Measurements from ENCODE around the gene POLR3B.
"Not testable (repeated sequence)": the region's sequence is repeated elsewhere in the genome, so short reads cannot be mapped to it uniquely, and the experiment has no call there.

The POLR3B gene

DNA sequence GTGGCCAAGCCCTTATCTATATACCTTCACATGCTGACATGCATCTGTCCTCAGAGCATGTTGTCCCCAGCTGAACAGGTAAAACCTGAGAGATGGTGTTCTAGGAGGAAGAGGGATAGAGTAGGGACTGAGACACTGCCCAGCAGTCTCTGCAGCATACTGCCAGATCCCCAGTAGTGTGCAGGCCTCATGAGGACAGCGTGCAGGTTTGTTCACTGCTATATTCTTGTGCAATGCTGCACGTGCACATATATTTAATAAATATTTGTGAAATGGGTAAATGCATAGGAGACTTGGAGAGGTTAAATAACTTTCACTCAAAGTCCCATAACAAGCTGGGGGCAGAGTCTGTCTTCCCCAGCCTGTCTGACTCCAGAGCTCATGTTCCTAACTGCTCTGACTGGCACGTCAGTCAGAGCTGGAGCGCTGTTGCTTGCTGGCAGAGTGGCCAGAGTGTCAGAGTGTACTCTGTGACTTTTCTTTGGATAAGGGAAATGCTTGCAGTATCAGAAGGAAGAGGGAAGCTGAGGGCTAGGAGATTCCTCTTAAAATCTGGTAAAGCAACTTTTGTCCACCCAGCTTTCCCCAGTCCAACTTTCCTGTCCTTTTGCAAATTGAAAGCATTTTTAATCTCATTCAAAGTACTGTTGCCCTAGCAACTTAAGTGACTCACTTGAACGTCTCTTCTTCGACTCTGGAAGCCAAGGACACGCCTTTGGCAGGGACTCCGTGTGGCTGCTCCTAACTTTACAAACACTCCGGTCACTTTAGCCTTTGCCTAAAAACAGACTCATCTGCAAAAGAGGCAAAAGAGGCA is 14.9 kb upstream of the POLR3B start:
- no peak for DNase-seq (ENCODE audit: low read depth in 2 of 2)

GRCh38 chr12:106343214-106343528 is 14.4 kb upstream of the POLR3B start:
- DNase-seq (ENCODE audit: low read depth in 2 of 2), result no peak

GRCh38 chr12:106344131-106344530 is 13.4 kb upstream of the POLR3B start:
- DNase-seq (ENCODE audit: low read depth in 2 of 2), result no peak

DNA sequence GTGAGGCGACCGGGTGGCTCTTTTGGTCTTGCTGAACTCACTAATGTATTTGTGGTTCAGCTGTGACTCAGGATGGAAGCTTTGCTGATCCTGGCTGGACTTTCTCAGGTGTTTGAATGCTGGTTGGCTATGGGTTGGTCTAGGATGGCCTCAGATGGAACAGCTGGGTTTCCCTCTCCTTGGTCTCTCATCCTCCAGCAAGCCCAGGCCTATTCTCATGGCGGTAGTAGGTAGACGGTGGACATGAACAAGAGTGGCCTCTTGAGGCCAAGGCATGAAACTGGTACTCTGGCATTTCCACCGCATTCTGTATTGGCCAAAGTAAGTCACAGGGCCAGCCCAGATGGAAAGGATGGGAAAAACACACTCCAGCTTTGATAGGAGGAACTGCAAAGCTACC is 11.8 kb upstream of the POLR3B start:
- no peak for DNase-seq (ENCODE audit: low read depth in 2 of 2)

DNA sequence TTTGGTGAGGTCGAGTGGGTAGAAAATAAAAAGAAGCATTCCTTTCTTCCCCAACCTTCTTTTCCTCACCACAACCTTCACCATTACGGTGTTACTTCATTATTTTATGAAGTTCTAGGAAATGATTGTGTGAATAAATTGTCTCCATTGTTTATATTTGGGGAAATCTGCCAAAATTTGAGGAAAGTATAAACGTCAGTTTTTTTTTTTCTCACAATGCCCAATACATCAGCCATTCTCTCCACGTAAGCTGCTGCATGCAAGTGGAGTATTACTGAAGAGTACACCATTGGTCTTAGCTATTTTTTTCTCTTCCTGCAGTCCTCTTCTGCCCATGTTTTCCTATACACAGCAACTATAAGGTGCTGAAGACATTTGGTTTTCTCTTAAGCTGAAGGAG is 9.1 kb upstream of the POLR3B start:
- DNase-seq (ENCODE audit: low read depth in 2 of 2), result no peak

DNA sequence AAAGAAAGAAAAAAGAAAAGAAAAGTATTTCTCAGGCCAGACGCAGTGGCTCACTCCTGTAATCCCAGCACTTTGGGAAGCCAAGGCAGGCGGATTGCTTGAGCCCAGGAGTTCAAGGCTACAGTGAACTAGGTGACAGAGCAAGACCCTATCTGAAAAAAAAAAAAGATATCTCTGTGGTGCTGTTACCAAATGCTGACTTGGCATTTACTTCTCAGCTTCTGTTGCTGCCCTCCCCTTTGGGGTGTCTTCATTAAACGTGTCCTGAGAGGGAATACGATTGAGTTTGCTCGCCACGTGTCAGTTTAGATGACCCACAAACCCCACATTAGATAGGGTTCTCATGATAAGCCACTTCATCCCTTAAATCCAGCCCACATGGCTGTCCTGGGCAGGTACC is 4.4 kb upstream of the POLR3B start:
- no peak for DNase-seq (ENCODE audit: low read depth in 2 of 2)

DNA sequence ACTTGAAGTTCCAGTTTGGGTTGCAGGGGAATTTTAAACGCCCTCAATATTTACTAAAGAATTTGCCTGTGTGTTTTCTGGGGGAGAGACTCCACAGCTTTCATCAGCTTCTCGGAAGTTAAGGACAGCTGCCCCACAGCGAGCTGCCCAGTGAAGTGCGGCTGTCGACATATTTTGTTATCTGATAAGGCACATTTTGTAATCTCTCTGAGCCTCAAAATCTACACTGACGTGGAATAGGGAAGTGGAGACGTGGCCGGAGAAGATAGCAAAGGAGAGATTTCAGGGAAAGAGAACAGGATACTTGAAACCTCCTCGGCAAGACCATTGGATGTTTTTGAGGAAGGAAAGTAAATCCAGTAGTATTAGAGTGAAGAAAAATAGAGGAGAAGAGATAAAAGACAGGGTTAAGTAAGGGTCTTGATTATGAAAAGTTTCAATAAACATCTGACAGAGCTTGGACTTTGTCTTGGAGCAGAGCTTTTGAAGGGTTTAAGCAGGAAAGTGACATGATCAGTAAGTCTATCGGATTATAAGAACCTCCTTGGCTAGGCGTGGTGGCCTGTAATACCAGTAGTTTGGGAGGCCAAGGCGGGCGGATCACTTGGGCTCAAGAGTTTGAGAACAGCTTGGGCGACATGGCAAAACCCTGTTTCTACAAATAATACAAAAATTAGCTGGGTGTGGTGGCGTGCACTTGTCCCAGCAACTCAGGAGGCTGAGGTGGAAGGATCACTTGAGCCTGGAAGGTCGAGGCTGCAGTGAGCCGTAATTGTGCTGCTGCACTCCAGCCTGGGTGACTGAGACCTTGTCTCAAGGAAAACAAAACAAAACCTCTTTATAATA is 1.1 kb downstream of the POLR3B start:
- no peak for DNase-seq (ENCODE audit: low read depth in 2 of 2)

DNA sequence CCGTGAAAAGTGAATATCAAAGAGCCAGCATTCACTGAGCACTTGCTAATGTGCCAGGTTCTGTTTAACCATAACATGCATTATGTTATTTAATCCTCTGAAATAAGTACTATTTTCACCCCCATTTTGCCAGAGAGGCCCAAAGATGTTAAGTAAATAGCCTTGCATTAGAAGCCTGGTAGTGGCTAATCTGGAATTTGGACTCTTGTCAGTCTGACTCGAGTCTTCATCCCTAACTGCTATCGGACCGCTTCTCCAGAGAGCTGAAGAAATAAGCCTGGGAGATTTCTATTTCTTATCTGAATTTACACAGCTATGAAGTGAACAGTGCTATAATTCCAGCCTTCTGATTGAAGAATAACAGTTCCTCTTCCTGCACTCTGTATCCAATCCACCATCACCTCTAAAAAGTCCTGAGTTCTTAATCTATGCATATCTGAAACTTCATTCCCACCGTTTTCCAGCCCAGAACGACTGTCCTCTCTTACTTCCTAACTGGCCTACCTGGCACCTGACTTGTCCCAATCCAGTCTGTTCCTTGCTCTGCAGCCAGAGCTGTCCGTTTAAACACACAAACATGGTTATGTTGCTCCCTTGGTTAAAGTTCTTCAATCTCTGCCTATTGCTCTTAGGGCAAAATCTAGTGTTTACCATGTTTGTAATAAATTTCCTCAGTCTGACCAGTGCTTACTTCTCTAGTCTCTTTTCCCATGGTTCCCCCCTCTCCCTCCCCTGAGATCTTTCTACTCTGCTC is 2.3 kb downstream of the POLR3B start:
- no peak for DNase-seq (ENCODE audit: low read depth in 2 of 2)

DNA sequence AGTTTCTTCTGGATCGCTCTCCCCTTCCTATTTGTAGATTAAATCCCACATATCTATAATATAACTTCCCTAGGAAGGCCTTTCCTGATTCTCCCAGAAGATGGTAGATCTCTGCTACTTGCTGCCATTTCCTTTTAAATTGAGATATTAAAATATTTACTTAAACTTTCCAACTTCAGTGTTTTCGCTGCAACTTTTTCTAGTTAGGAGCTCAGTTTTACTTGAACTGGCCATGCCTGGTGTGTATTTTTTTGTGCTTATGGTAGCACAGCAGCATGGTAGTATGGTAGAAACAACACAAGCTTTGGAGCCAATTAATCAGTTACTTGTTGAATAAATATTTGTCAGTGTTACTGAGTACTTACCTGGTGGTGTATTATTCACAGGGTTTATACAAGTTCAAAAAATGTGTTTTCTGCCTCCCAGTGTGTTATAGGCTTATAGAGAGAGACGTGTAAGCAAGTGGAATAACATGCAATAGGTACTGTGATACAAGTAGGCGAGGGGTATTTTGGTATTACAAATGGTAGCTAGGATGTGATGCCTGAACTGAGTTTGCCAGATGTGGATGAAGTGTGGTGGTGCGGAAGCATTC is 2.9 kb downstream of the POLR3B start:
- no peak for DNase-seq (ENCODE audit: low read depth in 2 of 2)

DNA sequence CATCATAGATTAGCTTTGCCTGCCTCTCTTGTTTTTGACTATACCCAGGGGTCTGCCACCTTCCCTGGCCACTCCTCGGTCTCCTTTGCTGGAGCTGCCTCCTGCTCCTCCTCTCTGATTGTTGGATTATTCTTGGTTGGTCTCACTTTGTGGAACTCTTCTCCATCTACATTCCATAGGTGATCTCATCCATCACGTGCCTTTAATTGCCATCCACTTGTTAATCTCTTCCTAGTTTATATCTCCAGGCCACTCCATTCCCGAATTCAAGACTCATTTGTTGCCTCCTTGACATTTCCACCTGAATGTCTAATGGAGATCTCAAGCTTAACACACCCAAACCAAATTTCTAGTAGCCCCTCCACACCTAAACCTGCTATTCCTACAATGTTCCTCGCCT is 5.4 kb downstream of the POLR3B start:
- no peak for DNase-seq (ENCODE audit: low read depth in 2 of 2)

GRCh38 chr12:106364261-106364660 is 6.7 kb downstream of the POLR3B start:
- DNase-seq (ENCODE audit: low read depth in 2 of 2), result no peak

- DNase-seq (ENCODE audit: low read depth in 2 of 2), result no peak
Observed at GRCh38 chr12:106369624-106370346, 12.2 kb downstream of the POLR3B start.

- DNase-seq (ENCODE audit: low read depth in 2 of 2), result no peak
Observed at GRCh38 chr12:106378788-106379187, 21.2 kb downstream of the POLR3B start.

GRCh38 chr12:106380954-106381353 is 23.4 kb downstream of the POLR3B start:
- no peak for DNase-seq (ENCODE audit: low read depth in 2 of 2)

DNA sequence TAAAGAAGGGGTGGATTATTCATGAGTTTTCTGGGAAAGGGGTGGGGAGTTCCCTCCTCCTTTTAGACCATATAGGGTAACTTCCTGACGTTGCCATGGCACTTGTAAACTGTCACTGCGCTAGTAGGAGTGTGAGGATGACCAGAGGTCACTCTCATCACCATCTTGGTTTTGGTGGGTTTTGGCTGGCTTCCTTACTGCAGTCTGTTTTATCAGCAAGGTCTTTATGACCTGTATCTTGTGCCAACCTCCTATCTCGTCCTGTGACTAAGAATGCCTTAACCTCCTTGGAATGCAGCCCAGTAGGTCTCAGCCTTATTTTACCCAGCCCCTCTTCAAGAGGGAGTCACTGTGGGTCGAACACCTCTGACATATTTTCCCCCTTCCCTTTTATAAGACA is 24.3 kb downstream of the POLR3B start:
- DNase-seq (ENCODE audit: low read depth in 2 of 2), result not testable (repeated sequence)

DNA sequence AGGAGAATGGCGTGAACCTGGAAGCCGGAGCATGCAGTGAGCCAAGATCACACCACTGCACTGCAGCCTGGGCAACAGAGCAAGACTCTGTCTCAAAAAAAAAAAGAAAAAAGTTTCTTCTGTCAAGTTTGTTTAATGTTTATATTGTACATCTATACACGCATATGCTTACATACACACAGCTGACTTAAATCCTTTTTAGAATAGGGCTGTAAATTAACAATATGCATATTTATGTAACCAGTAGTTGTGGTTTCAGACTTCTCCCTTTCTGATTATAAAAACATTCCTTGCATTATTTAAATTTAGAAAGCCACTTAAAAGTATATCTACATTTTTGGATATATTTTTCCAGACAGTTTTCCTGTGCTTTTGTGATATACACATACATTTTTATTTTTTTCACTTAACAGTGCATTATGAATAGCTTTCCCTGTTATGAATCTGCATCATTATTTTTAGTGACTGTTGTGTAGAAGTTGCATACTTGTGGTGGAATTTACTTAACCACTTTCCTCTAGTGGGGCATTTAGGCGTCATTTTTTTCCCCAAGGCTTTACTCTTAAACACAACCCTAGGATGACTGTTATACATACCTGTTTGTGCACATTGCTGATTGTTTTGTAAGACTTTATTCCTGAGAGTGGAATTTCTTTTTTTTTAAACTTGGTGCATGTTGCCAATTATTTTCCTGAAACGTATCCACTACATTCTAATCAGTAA is 29.4 kb downstream of the POLR3B start:
- DNase-seq (ENCODE audit: low read depth in 2 of 2), result no peak

DNA sequence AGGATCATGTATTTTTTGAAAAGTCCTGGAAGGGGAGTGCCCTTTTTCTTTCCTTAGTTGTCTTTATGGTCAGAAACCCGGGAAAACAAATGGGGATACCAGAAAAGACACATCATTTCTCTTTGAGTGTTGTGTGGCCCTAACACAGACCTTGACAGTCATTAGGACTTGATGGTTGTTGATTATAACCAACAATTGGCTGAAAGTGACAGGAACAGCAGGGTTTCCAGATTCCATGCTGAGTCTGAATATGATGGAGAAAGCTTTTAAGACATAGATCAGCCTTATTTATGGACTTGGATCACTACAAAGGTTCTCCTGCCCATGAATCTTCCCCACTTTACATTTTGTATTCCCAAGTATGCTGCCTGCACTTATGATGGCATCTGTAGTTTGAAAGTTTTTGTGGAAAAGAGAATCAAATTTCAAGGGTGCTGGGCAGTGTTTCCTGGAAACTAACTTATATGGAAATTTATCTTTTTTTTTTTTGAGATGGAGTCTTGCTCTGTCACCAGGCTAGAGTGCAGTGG is 30.4 kb downstream of the POLR3B start:
- no peak for DNase-seq (ENCODE audit: low read depth in 2 of 2)

DNA sequence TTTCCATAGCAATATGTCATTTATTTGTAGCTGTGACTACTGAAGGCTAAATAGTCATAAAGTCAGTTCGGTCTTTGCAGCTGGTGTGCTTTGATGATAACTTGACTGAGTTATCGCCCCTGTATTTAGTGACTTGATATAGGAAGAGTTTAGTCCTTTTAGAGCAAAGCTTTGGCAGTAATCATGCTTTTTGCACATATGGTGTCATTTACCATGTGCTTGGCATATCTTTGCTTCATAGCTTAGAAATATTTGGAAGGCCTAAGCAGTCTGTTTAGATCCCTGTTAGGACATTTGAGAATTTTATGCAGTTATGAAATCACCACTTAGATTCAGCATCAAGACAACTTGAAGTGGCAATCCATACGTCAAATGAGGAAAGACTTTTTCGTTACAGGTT is 31.6 kb downstream of the POLR3B start:
- DNase-seq (ENCODE audit: low read depth in 2 of 2), result no peak

GRCh38 chr12:106392759-106393158 is 35.2 kb downstream of the POLR3B start:
- DNase-seq (ENCODE audit: low read depth in 2 of 2), result no peak

- no peak for DNase-seq (ENCODE audit: low read depth in 2 of 2)
Observed at GRCh38 chr12:106409878-106410277, 52.3 kb downstream of the POLR3B start.

DNA sequence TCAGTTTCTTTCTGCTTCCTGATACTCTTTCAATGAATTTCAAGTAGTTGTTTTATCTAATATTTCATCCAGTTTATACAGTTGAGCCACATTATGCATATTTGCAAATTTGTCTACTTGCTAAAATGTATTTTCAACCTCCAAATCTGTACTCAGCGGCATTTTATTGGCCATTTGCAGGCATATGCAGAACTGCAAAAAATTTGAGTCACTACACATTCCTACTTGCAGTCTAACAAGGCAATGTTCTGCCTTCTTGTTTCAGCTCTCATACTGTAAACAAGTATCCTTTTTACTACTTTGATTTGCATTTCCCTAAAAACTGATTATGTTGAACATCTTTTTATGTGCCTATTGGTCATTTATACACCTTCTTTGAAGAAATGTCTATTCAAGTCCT is 55.0 kb downstream of the POLR3B start:
- DNase-seq (ENCODE audit: low read depth in 2 of 2), result no peak
